GM21786 (cell line): ENCODE results near the gene PLA2G6.

Source experiments
- ATAC-seq: cut with Tn5 transposase; IDR thresholded peaks from one replicate; pipeline ENCODE4 v1.9.1; 2021; ENCODE audit not compliant: unreplicated experiment

Gene PLA2G6

GRCh38 chr22:38181453-38182200, at the start of gene PLA2G6:
PLA2G6 (minus strand) TSS chr22:38181830; CDS start chr22:38169426, 12,404 bp downstream.
- ATAC-seq: peak; percentile 80

GRCh38 chr22:38230916-38231315, 49.3 kb upstream of the PLA2G6 start:
- ATAC-seq: no peak

- no peak for ATAC-seq
Observed at GRCh38 chr22:38230108-38230825, 48.6 kb upstream of the PLA2G6 start.

- ATAC-seq: no peak
Observed at GRCh38 chr22:38228873-38229740, 47.5 kb upstream of the PLA2G6 start.

GRCh38 chr22:38228326-38228872, 46.8 kb upstream of the PLA2G6 start:
- no peak for ATAC-seq

GRCh38 chr22:38226853-38227649, 45.4 kb upstream of the PLA2G6 start:
- no peak for ATAC-seq

- no peak for ATAC-seq
Observed at GRCh38 chr22:38223289-38223960, 41.8 kb upstream of the PLA2G6 start.

GRCh38 chr22:38222797-38223119, 41.1 kb upstream of the PLA2G6 start:
- no peak for ATAC-seq

GRCh38 chr22:38221908-38222796, 40.5 kb upstream of the PLA2G6 start:
- ATAC-seq: no peak

GRCh38 chr22:38221407-38221806, 39.8 kb upstream of the PLA2G6 start:
- ATAC-seq: no peak

- no peak for ATAC-seq
Observed at GRCh38 chr22:38220653-38221386, 39.2 kb upstream of the PLA2G6 start.

- no peak for ATAC-seq
Observed at GRCh38 chr22:38220163-38220562, 38.5 kb upstream of the PLA2G6 start.

GRCh38 chr22:38219632-38220031, 38.0 kb upstream of the PLA2G6 start:
- ATAC-seq: no peak

- ATAC-seq: no peak
Observed at GRCh38 chr22:38218661-38219622, 37.3 kb upstream of the PLA2G6 start.

GRCh38 chr22:38215156-38216038, 33.8 kb upstream of the PLA2G6 start:
- no peak for ATAC-seq
